Breast epithelium (tissue), 4 donors: Measurements from ENCODE around the gene HOTAIR. TPM values are rescaled to one million over a fixed set of nuclear protein-coding genes. Genes with fewer than 3 reads are reported as not detected.

ENCODE experiments used
- DNase-seq, 2 donors: peaks; one replicate each; pipeline ENCODE4 v3.0.0-alpha.2; 2019; ENCODE audit warnings: low spot score in 2 of 2
- H3K27ac ChIP-seq, 2 donors: fragments of 200-600 bp; sonication (generic) in 1 of 2; one replicate each; pipeline ENCODE4 v1.5.1; 2016 to 2019; ENCODE audit warnings: mild to moderate bottlenecking in 1 of 2
- H3K27me3 ChIP-seq, 2 donors: fragments of 200-600 bp; sonication (generic) in 1 of 2; one replicate each; pipeline versions ENCODE4 v1.5.1 to v1.6.0; 2017 to 2019; ENCODE audit warnings: control low read depth in 1 of 2, mild to moderate bottlenecking in 1 of 2
- H3K36me3 ChIP-seq: fragments of 200-600 bp; one replicate; pipeline ENCODE4 v1.5.1; 2019
- H3K4me1 ChIP-seq, 2 donors: fragments of 200-600 bp; sonication (generic); one replicate each; pipeline ENCODE4 v1.5.1; 2016 to 2019; ENCODE audit warnings: control low read depth in 1 of 2
- H3K4me3 ChIP-seq, 3 donors: fragments of 200-600 bp; sonication (generic); 1 replicate in 2 of 3; 2 replicates in 1 of 3; pipeline ENCODE4 v1.5.1; 2016 to 2019; ENCODE audit warnings: mild to moderate bottlenecking in 3 of 3, moderate library complexity in 2 of 3
- H3K9me3 ChIP-seq, 2 donors: fragments of 200-600 bp; sonication (generic) in 1 of 2; one replicate each; pipeline ENCODE4 v1.5.1; 2016 to 2019; ENCODE audit warnings: control low read depth in 1 of 2
- POLR2A ChIP-seq: fragments of 450-650 bp; IDR thresholded peaks from one replicate; pipeline ENCODE4 v1.6.1; 2016; ENCODE audit warnings: antibody characterized with exemption, mild to moderate bottlenecking, moderate library complexity
- POLR2AphosphoS5 ChIP-seq, 3 donors: sonication (generic); formaldehyde crosslinking; IDR thresholded peaks; one replicate each; pipeline ENCODE4 v1.6.1; 2017; ENCODE audit warnings: antibody characterized with exemption in 3 of 3
- intact Hi-C: fragments of 100-400 bp; cut with DNase I; formaldehyde crosslinking; loops from one replicate; pipeline ENCODE4 v1.15.1; 2023; ENCODE audit warnings: low total_unique reads
- total RNA-seq, 3 donors: library from RNA; depleted of rRNA; stranded (reverse); fragments of >200 nt; gene quantifications; one replicate each; pipeline ENCODE4 v1.1.0, GENCODE V29; 2016
- TF ChIP-seq, protein P1 (sequence below), 3 donors: fragments of 450-650 bp; IDR thresholded peaks; one replicate each; pipeline ENCODE4 v1.5.1; 2016 to 2017; ENCODE audit warnings: antibody characterized with exemption in 3 of 3, mild to moderate bottlenecking in 3 of 3, moderate library complexity in 3 of 3

HOTAIR gene
- total RNA-seq, 3 donors from 2014 or later = 0.73 to 1.3 TPM; not detected in 1

GRCh38 chr12:54020591-54021405, 46.0 kb upstream of the HOTAIR start:
- TF ChIP-seq POLR2A (no peak), POLR2AphosphoS5 (IDR thresholded peaks at IDR 0.05) (no peak)
- TF ChIP-seq, protein P1, sequence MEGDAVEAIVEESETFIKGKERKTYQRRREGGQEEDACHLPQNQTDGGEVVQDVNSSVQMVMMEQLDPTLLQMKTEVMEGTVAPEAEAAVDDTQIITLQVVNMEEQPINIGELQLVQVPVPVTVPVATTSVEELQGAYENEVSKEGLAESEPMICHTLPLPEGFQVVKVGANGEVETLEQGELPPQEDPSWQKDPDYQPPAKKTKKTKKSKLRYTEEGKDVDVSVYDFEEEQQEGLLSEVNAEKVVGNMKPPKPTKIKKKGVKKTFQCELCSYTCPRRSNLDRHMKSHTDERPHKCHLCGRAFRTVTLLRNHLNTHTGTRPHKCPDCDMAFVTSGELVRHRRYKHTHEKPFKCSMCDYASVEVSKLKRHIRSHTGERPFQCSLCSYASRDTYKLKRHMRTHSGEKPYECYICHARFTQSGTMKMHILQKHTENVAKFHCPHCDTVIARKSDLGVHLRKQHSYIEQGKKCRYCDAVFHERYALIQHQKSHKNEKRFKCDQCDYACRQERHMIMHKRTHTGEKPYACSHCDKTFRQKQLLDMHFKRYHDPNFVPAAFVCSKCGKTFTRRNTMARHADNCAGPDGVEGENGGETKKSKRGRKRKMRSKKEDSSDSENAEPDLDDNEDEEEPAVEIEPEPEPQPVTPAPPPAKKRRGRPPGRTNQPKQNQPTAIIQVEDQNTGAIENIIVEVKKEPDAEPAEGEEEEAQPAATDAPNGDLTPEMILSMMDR (IDR thresholded peaks at IDR 0.05) = no peak
- Histone ChIP-seq H3K27ac (peak overlapping the region; percentile 99), H3K27me3 (no peaks in the 10 kb centered on the region), H3K4me3 (peak overlapping the region; percentile 65 to 80 (median 71)), H3K9me3 (no peaks in the 10 kb centered on the region), H3K4me1 (peaks cover 0 to 16% of the 10 kb centered on the region in 2 donors), H3K36me3 (no peaks in the 10 kb centered on the region)
- DNase-seq = no peak
- intact Hi-C loops = no loop called here

GRCh38 chr12:54019924-54020590, 45.3 kb upstream of the HOTAIR start:
- intact Hi-C loops = no loop called here
- TF ChIP-seq, protein P1 (IDR thresholded peaks at IDR 0.05) = no peak
- no peak for TF ChIP-seq POLR2AphosphoS5 (IDR thresholded peaks at IDR 0.05)
- TF ChIP-seq POLR2A = no peak
- Histone ChIP-seq H3K27ac (peak overlapping the region; percentile 99), H3K4me3 (peak overlapping the region; percentile 65 to 80 (median 71)), H3K36me3 (no peaks in the 10 kb centered on the region), H3K9me3 (no peaks in the 10 kb centered on the region), H3K4me1 (peaks cover 0 to 16% of the 10 kb centered on the region in 2 donors), H3K27me3 (no peaks in the 10 kb centered on the region)
- DNase-seq = no peak

- TF ChIP-seq, protein P1 (IDR thresholded peaks at IDR 0.05) = no peak
- TF ChIP-seq POLR2AphosphoS5 (IDR thresholded peaks at IDR 0.05) = peak in 2 of 3 donors; percentile 9 to 32
- no peak for TF ChIP-seq POLR2A
- intact Hi-C loops = no loop called here
- H3K4me3 ChIP-seq = peak overlapping the region; percentile 65 to 80 (median 71)
- peaks cover 0 to 13% of the 10 kb centered on the region in 2 donors for H3K4me1 ChIP-seq
- peak overlapping the region; percentile 99 for H3K27ac ChIP-seq
- H3K27me3 ChIP-seq = no peaks in the 10 kb centered on the region
- no peak for DNase-seq
- no peaks in the 10 kb centered on the region for H3K36me3 ChIP-seq
- H3K9me3 ChIP-seq = no peaks in the 10 kb centered on the region
Observed at GRCh38 chr12:54019091-54019811, 44.5 kb upstream of the HOTAIR start.

GRCh38 chr12:54018468-54018984, 43.8 kb upstream of the HOTAIR start:
- Histone ChIP-seq H3K36me3 (no peaks in the 10 kb centered on the region), H3K27ac (peak overlapping the region; percentile 99), H3K9me3 (no peaks in the 10 kb centered on the region), H3K4me1 (peaks cover 0 to 13% of the 10 kb centered on the region in 2 donors), H3K27me3 (no peaks in the 10 kb centered on the region), H3K4me3 (peak overlapping the region; percentile 65 to 80 (median 71))
- TF ChIP-seq POLR2AphosphoS5 (IDR thresholded peaks at IDR 0.05) (no peak), POLR2A (no peak)
- TF ChIP-seq, protein P1 (IDR thresholded peaks at IDR 0.05) = no peak
- DNase-seq = peak in 1 of 2 donors; percentile 76
- intact Hi-C loops = no loop called here
